Measurements from ENCODE around the gene ANKRD60.

DNA sequence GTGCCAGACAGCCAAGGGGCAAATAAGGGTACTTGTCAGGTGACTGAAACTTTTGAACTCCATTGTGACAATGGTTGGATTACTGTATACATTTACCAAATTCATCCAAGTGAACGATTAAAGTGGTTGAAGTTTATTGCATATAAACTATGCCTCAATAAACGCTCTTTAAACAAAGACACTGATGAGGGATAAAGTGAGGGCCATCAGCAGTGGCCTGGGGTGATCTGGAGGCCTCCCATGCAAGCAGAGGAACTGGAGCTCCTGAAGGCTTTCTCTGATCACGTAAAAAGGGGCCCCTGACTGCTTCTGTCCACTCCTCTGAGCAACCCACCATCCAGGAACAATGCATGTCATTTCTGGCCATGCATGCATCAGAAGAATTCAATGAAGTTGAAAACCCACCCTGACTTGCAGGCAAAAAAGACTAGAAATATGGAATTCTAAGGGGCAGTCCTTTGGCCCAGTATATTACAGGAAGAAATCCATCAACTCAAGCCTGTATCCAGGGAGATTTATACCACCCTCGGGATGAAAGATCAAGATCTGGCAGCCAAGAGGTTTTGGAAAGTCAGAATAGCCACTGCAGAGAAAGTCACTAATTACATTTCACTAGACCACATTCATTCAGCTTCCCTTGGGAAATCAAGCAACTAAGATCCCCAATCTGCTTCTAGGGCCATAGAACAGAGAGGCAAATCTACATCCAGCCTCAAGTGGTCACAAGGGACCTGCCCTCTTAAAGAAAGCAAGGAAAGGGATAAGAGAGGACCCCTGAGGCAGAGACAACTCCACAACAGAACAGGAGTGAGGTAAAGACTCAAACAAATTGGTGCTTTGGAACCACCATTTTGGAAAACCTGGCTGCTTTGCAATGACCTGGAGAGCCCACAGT is 49.4 kb upstream of the ANKRD60 start:
- TF ChIP-seq CTCF (conservative IDR thresholded peaks at IDR 0.05 in 1 of 2, IDR thresholded peaks at IDR 0.05 in 1 of 2; ENCODE audit: low read depth in 1 of 2, low read length in 2 of 2) = no peak
- TF ChIP-seq EZH2 (IDR thresholded peaks at IDR 0.05; ENCODE audit: low read length, missing control alignments) = no peak

All from fibroblast of lung (primary cell).